HCT116 (cell line): ENCODE results near the gene EEFSEC. TPM values are rescaled to one million over a fixed set of nuclear protein-coding genes. Genes with fewer than 3 reads are reported as not detected.

ENCODE experiments used
- ATAC-seq: fragments of 200-7000 bp; cut with Tn5 transposase; 2 replicates; pipeline ENCODE4 v1.9.1; 2020; ENCODE audit warnings: mild to moderate bottlenecking, moderate library complexity
- BruUV-seq: library from RNA; stranded (reverse); fragments of 400-500 nt; replicated peaks from 2 replicates; lab custom pipeline; 2021; lab: Mats Ljungman, UMichigan
- CTCF ChIA-PET: fragments of 300-600 bp; sonication (Branson Sonifier 250); formaldehyde crosslinking; loops from one replicate; lab custom pipeline; 2021; ENCODE audit warnings: antibody characterized with exemption; lab: Charles Lee
- POLR2A ChIA-PET: fragments of 300-600, 350-600 bp; sonication (Branson Sonifier 250); formaldehyde crosslinking; loops from one replicate; lab custom pipeline; 2021; ENCODE audit warnings: antibody characterized with exemption; lab: Charles Lee
- RAD21 ChIA-PET, 2 experiments: fragments of 300-600 bp; sonication (Branson Sonifier 250); formaldehyde crosslinking; loops; one replicate each; lab custom pipeline; 2023; ENCODE audit warnings: low total read pairs in 2 of 2; ENCODE audit not compliant: uncharacterized antibody in 2 of 2, unreplicated experiment in 2 of 2, low non-redundant PET in 1 of 2; lab: Charles Lee
- DNase-seq: peaks from one replicate; pipeline ENCODE4 v3.0.0-alpha.2; 2010; ENCODE audit warnings: low read depth, low spot score
- H2AFZ ChIP-seq: fragments of 200-600 bp; shearing (Covaris generic), sonication (generic); 2 replicates; pipeline ENCODE4 v1.6.1; 2017; ENCODE audit warnings: low read depth, mixed run types, mixed read lengths, antibody characterized with exemption, low read length; ENCODE audit not compliant: poor library complexity, severe bottlenecking
- H3K27ac ChIP-seq: 2 replicates; pipeline ENCODE4 v1.5.1; 2012; ENCODE audit warnings: low read depth, low read length
- H3K27me3 ChIP-seq: fragments of 200-600 bp; sonication (generic); 2 replicates; pipeline ENCODE4 v1.6.1; 2016; ENCODE audit warnings: mixed run types, low read length, mixed read lengths; ENCODE audit not compliant: insufficient read depth
- H3K36me3 ChIP-seq, 2 experiments: fragments of 200-500 bp in 1 of 2; fragments of 200-600 bp in 1 of 2; sonication (Bioruptor generic) in 1 of 2; sonication (generic) in 1 of 2; 2 replicates each; pipeline versions ENCODE4 v1.5.1 to v1.6.1; 2014 to 2016; ENCODE audit warnings: low read length in 2 of 2, inconsistent platforms in 1 of 2, mixed read lengths in 1 of 2, mixed run types in 1 of 2; ENCODE audit not compliant: insufficient read depth in 2 of 2, control insufficient read depth in 1 of 2
- H3K4me1 ChIP-seq, 2 experiments: fragments of 200-600 bp in 1 of 2; sonication (generic) in 1 of 2; 2 replicates each; pipeline versions ENCODE4 v1.5.1 to v1.6.1; 2012 to 2017; ENCODE audit warnings: low read length in 2 of 2, inconsistent platforms in 1 of 2, mild to moderate bottlenecking in 1 of 2, mixed read lengths in 1 of 2, mixed run types in 1 of 2, moderate library complexity in 1 of 2; ENCODE audit not compliant: insufficient read depth in 2 of 2, control insufficient read depth in 1 of 2
- H3K4me2 ChIP-seq: fragments of 200-600 bp; sonication (generic); 2 replicates; pipeline ENCODE4 v1.6.1; 2017; ENCODE audit warnings: mixed run types, low read length, mixed read lengths
- H3K4me3 ChIP-seq, 2 experiments: fragments of 200-600 bp in 1 of 2; sonication (generic) in 1 of 2; replicated peaks in 1 of 2; 2 replicates each; pipeline ENCODE4 v1.5.1; 2011 to 2016; ENCODE audit warnings: low read length in 2 of 2, control low read depth in 1 of 2, low read depth in 1 of 2, mild to moderate bottlenecking in 1 of 2, mixed read lengths in 1 of 2, mixed run types in 1 of 2
- H3K79me2 ChIP-seq: fragments of 200-600 bp; sonication (generic); 2 replicates; pipeline ENCODE4 v1.6.1; 2017; ENCODE audit warnings: mild to moderate bottlenecking, mixed run types, low read length, moderate library complexity, mixed read lengths; ENCODE audit not compliant: insufficient read depth
- H3K9ac ChIP-seq: fragments of 200-600 bp; sonication (generic); 2 replicates; pipeline ENCODE4 v1.6.1; 2016; ENCODE audit warnings: low read length, mixed read lengths
- H3K9me2 ChIP-seq: fragments of 200-600 bp; sonication (generic), shearing (Covaris generic); 2 replicates; pipeline ENCODE4 v1.6.1; 2017; ENCODE audit warnings: mixed run types, mild to moderate bottlenecking, moderate library complexity; ENCODE audit not compliant: insufficient read depth
- H3K9me3 ChIP-seq, 2 experiments: fragments of 200-500 bp in 1 of 2; fragments of 200-600 bp in 1 of 2; sonication (Bioruptor generic) in 1 of 2; sonication (generic) in 1 of 2; 2 replicates each; pipeline ENCODE4 v1.6.1; 2014 to 2017; ENCODE audit warnings: low read length in 2 of 2, mixed read lengths in 2 of 2, inconsistent platforms in 1 of 2, low read depth in 1 of 2, mild to moderate bottlenecking in 1 of 2, mixed run types in 1 of 2, moderate library complexity in 1 of 2; ENCODE audit not compliant: control insufficient read depth in 1 of 2, insufficient read depth in 1 of 2
- H4K20me1 ChIP-seq: fragments of 200-600 bp; sonication (generic), shearing (Covaris generic); 2 replicates; pipeline ENCODE4 v1.6.1; 2017; ENCODE audit warnings: mixed run types, mild to moderate bottlenecking, moderate library complexity; ENCODE audit not compliant: insufficient read depth
- CBX3 ChIP-seq: IDR thresholded peaks from 2 replicates; pipeline ENCODE4 v1.6.1; 2012; ENCODE audit warnings: low read depth
- CTCF ChIP-seq, 3 experiments: fragments of 200-600 bp in 1 of 3; sonication (generic) in 1 of 3; IDR thresholded peaks in 2 of 3; conservative IDR thresholded peaks in 1 of 3; 2 replicates each; pipeline ENCODE4 v1.5.1; 2012 to 2017; ENCODE audit warnings: low read depth in 2 of 3, low read length in 2 of 3, antibody characterized with exemption in 1 of 3, borderline replicate concordance in 1 of 3, control low read depth in 1 of 3, mild to moderate bottlenecking in 1 of 3, mixed read lengths in 1 of 3, mixed run types in 1 of 3, moderate library complexity in 1 of 3; ENCODE audit not compliant: insufficient read depth in 1 of 3
- ELF1 ChIP-seq: IDR thresholded peaks from 2 replicates; pipeline ENCODE4 v1.6.1; 2012; ENCODE audit warnings: low read depth, borderline replicate concordance
- EZH2 ChIP-seq: fragments of 200-600 bp; sonication (generic); IDR thresholded peaks from 2 replicates; pipeline ENCODE4 v1.6.1; 2017; ENCODE audit warnings: antibody characterized with exemption, mixed run types
- JUND ChIP-seq: IDR thresholded peaks from 2 replicates; pipeline ENCODE4 v1.6.1; 2012
- POLR2A ChIP-seq: IDR thresholded peaks from 2 replicates; pipeline ENCODE4 v1.7.0; 2011; ENCODE audit warnings: borderline replicate concordance; ENCODE audit not compliant: insufficient read depth, insufficient read length; ENCODE audit errors: extremely low read depth
- POLR2AphosphoS5 ChIP-seq: IDR thresholded peaks from 2 replicates; pipeline ENCODE4 v1.6.1; 2011; ENCODE audit warnings: mild to moderate bottlenecking, low read depth, low read length, moderate library complexity
- RAD21 ChIP-seq: IDR thresholded peaks from 2 replicates; pipeline ENCODE4 v1.6.1; 2012; ENCODE audit warnings: low read depth, mild to moderate bottlenecking
- TCF7L2 ChIP-seq: IDR thresholded peaks from 2 replicates; pipeline ENCODE4 v1.7.0; 2011; ENCODE audit warnings: borderline replicate concordance, inconsistent platforms; ENCODE audit not compliant: insufficient read depth, insufficient read length; ENCODE audit errors: extremely low read depth
- ZBTB33 ChIP-seq: IDR thresholded peaks from 2 replicates; pipeline ENCODE4 v1.6.1; 2011; ENCODE audit warnings: mild to moderate bottlenecking, low read length, moderate library complexity; ENCODE audit not compliant: insufficient replicate concordance; ENCODE audit errors: extremely low read depth
- ZNF274 ChIP-seq: fragments of 200-500 bp; sonication (Bioruptor generic); IDR thresholded peaks from 2 replicates; pipeline ENCODE4 v1.6.1; 2014; ENCODE audit warnings: mild to moderate bottlenecking, low read depth, low read length, inconsistent platforms
- intact Hi-C: fragments of 100-400 bp; cut with micrococcal nuclease; formaldehyde crosslinking; loops from 2 replicates; pipeline ENCODE4 v1.10.0; 2022
- total RNA-seq: library from RNA; stranded (reverse); gene quantifications from one replicate; pipeline ENCODE4 v1.2.1, GENCODE V29; 2021; ENCODE audit not compliant: unreplicated experiment
- TF ChIP-seq, protein P1 (sequence below): IDR thresholded peaks from 2 replicates; pipeline ENCODE4 v1.6.1; 2012

The EEFSEC gene
- total RNA-seq, 1 experiment from 2014 or later = 16.1 TPM

GRCh38 chr3:128176276-128176833 is 23.1 kb downstream of the EEFSEC start:
- H3K9me3 ChIP-seq = no peaks in the 10 kb centered on the region
- H3K9ac ChIP-seq = no peak overlapping the region
- H3K9me2 ChIP-seq = no peaks in the 10 kb centered on the region
- POLR2A ChIA-PET = no interaction called here
- no peaks in the 10 kb centered on the region for H3K27me3 ChIP-seq
- peaks cover 2% of the 10 kb centered on the region for H3K79me2 ChIP-seq
- H3K4me2 ChIP-seq = no peak overlapping the region
- no peaks in the 10 kb centered on the region for H3K4me1 ChIP-seq
- no peaks in the 10 kb centered on the region; the same call in 1 of the 2 replicates for H4K20me1 ChIP-seq
- TF ChIP-seq TCF7L2 = no peak
- no peak for TF ChIP-seq ZBTB33
- TF ChIP-seq CBX3 = no peak
- no peak for TF ChIP-seq RAD21
- TF ChIP-seq CTCF (IDR thresholded peaks at IDR 0.05 in 2 of 3, conservative IDR thresholded peaks at IDR 0.05 in 1 of 3; ENCODE audit: borderline replicate concordance in 1 of 3, insufficient read depth in 1 of 3, low read depth in 2 of 3, low read length in 2 of 3) = no peak
- no peak for TF ChIP-seq POLR2A
- TF ChIP-seq JUND = no peak
- TF ChIP-seq POLR2AphosphoS5 = no peak
- no peak for TF ChIP-seq ZNF274
- TF ChIP-seq EZH2 = no peak
- TF ChIP-seq, protein P1, sequence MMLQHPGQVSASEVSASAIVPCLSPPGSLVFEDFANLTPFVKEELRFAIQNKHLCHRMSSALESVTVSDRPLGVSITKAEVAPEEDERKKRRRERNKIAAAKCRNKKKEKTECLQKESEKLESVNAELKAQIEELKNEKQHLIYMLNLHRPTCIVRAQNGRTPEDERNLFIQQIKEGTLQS = no peak
- TF ChIP-seq ELF1 = no peak
- RAD21 ChIA-PET = no interaction called here
- CTCF ChIA-PET = interaction anchor here (0.9 to 1.4 kb wide), 2 partner anchors 406 to 409 kb away, joined by 4 read pairs; no protein-coding TSS in a partner anchor
- no peak overlapping the region for H2AFZ ChIP-seq
- H3K36me3 ChIP-seq = no peaks in the 10 kb centered on the region
- no peak for DNase-seq
- intact Hi-C loops = no loop called here
- no peak for ATAC-seq
- no TSS peak for BruUV-seq
- H3K27ac ChIP-seq = no peak overlapping the region
- H3K4me3 ChIP-seq = no peak overlapping the region
